Activated naive CD4-positive, alpha-beta T cell (primary cell): Measurements from ENCODE around the gene EI24.

Experiments used
- DNase-seq, 4 experiments: peaks; one replicate each; lab custom pipeline; 2025; lab: John Stamatoyannopoulos, UW

EI24 gene

GRCh38 chr11:125627236-125627910 is 58.1 kb downstream of the EI24 start:
- DNase-seq = no peak
